ENCODE measurements around the gene ZFP36.
"Not testable (repeated sequence)": the region's sequence is repeated elsewhere in the genome, so short reads cannot be mapped to it uniquely, and the experiment has no call there.

The ZFP36 gene

GRCh38 chr19:39436350-39436716, 29.7 kb downstream of the ZFP36 start:
- peaks cover 26% of the 10 kb centered on the region for H3K36me3 ChIP-seq (ENCODE audit: insufficient read depth, low read length)

DNA sequence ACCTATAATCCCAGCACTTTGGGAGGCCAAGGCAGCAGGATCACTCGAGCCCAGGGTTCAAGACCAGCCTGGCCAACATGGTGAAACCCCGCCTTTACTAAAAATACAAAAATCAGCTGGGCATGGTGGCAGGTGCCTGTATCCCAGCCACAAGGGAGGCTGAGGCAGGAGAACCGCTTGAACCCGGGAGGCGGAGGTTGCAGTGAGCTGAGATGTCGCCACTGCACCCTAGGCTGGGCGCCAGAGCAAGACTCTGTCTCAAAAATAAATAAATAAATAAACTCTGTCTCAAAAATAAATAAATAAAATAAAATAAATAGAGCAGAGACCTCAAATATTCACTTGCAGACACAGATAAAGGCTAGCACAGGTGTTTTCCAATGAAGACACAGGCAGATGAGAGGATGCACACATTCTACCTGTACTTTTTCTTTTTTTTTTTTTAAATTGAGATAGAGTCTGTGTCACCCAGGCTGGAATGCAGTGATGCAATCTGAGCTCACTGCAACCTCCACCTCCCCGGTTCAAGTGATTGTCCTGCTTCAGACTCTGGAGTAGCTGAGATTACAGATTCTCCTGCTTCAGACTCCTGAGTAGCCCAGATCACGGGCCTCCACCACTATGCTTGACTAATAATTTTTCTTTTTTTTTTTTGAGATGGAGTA, 31.8 kb downstream of the ZFP36 start:
- H3K4me3 ChIP-seq (ENCODE audit: low read length), result no peak overlapping the region
- H3K36me3 ChIP-seq (ENCODE audit: insufficient read depth, low read length), result peaks cover 14% of the 10 kb centered on the region
- H3K9me3 ChIP-seq (ENCODE audit: low read length), result no peaks in the 10 kb centered on the region
- peaks cover 18% of the 10 kb centered on the region for H3K4me1 ChIP-seq (ENCODE audit: insufficient read depth, low read length)
- no peak overlapping the region for H2AFZ ChIP-seq (ENCODE audit: low read depth, low read length)
- no peaks in the 10 kb centered on the region for H3K27me3 ChIP-seq (ENCODE audit: insufficient read depth, low read length)

More at GRCh38 chr19:39436350-39436716, 29.7 kb downstream of the ZFP36 start:
- no peaks in the 10 kb centered on the region for H3K9me3 ChIP-seq (ENCODE audit: low read length)
- H3K27me3 ChIP-seq (ENCODE audit: insufficient read depth, low read length), result no peaks in the 10 kb centered on the region
- H2AFZ ChIP-seq (ENCODE audit: low read depth, low read length), result no peak overlapping the region
- H3K4me1 ChIP-seq (ENCODE audit: insufficient read depth, low read length), result peaks cover 18% of the 10 kb centered on the region
- peak overlapping the region; percentile 78 for H3K4me3 ChIP-seq (ENCODE audit: low read length)

DNA sequence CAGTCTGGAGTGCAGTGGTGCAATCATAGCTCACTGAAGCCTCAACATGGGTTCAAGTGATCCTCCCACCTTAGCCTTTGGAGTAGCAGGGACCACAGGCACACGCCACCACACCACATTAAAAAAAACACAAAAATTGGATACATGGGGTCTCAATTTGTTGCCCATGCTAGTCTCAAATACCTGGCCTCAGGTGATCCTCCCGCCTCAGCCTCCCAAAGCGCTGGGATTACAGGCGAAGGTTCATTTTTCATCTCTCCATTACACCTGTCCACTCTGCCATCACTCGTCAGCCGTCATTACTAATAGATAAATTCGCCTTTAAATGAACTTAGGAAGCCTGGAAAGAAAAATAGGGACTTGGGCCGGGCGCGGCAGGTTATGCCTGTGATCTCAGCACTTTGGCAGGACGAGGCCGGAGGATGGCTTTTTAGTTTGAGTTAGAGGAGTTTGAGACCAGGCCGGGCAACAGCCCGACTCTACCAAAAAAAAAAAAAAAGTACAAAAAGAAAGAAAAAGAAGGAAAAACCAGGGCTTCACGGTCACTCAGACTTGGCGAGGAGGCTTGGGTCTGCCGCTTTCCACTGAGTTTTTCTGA, 38.0 kb downstream of the ZFP36 start:
- Histone ChIP-seq H3K36me3 (ENCODE audit: insufficient read depth, low read length) (peaks cover 19% of the 10 kb centered on the region), H3K27me3 (ENCODE audit: insufficient read depth, low read length) (no peaks in the 10 kb centered on the region), H3K9me3 (ENCODE audit: low read length) (no peaks in the 10 kb centered on the region), H3K4me1 (ENCODE audit: insufficient read depth, low read length) (peaks cover 19% of the 10 kb centered on the region), H3K4me3 (ENCODE audit: low read length) (peak overlapping the region; percentile 89), H2AFZ (ENCODE audit: low read depth, low read length) (no peak overlapping the region)

GRCh38 chr19:39445196-39446111, 38.8 kb downstream of the ZFP36 start, which contains the start of gene SUPT5H:
Gene SUPT5H, plus strand, starts transcription at chr19:39445582. Its CDS starts 309 bp downstream, at chr19:39445891.
- Histone ChIP-seq H3K27me3 (ENCODE audit: insufficient read depth, low read length) (no peaks in the 10 kb centered on the region), H2AFZ (ENCODE audit: low read depth, low read length) (peak within 1 kb of the TSS; percentile 22), H3K4me3 (ENCODE audit: low read length) (peak within 1 kb of the TSS; percentile 89), H3K4me1 (ENCODE audit: insufficient read depth, low read length) (peaks cover 19% of the 10 kb centered on the region), H3K36me3 (ENCODE audit: insufficient read depth, low read length) (peaks cover 19% of the 10 kb centered on the region), H3K9me3 (ENCODE audit: low read length) (no peaks in the 10 kb centered on the region)

DNA sequence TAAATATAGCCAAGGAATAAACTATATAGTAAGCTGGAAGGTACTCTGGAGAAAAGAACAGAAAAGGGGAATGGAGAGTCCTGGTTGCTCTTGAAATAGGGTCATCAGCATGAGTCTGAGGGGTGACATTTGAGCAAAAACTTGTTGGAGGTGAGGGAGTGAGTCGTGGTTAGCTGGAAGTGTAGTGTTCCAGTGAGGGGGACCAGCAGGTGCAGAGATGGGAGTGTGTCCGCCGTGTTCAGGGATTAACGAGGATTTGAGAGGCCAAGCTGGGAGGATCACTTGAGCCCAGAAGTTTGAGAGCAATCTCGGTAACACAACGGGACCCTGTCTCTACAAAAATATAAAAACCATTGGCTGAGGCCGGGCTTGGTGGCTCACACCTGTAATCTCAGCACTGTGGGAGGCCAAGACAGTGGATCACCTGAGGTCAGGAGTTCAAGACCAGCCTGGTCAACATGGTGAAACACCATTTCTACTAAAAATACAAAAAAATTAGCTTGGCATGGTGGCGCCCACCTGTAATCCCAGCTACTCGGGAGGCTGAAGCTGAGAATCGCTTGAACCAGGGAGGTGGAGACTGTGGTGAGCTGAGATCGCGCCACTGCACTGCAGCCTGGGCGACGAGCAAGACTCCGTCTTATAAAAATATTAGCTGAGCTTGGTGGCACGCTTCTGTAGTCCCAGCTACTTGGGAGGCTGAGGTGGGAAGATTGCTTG, 39.9 kb downstream of the ZFP36 start:
- no peaks in the 10 kb centered on the region for H3K27me3 ChIP-seq (ENCODE audit: insufficient read depth, low read length)
- H3K4me3 ChIP-seq (ENCODE audit: low read length), result peak overlapping the region; percentile 89
- peaks cover 19% of the 10 kb centered on the region for H3K36me3 ChIP-seq (ENCODE audit: insufficient read depth, low read length)
- H3K4me1 ChIP-seq (ENCODE audit: insufficient read depth, low read length), result peaks cover 19% of the 10 kb centered on the region
- H3K9me3 ChIP-seq (ENCODE audit: low read length), result no peaks in the 10 kb centered on the region
- H2AFZ ChIP-seq (ENCODE audit: low read depth, low read length), result no peak overlapping the region

DNA sequence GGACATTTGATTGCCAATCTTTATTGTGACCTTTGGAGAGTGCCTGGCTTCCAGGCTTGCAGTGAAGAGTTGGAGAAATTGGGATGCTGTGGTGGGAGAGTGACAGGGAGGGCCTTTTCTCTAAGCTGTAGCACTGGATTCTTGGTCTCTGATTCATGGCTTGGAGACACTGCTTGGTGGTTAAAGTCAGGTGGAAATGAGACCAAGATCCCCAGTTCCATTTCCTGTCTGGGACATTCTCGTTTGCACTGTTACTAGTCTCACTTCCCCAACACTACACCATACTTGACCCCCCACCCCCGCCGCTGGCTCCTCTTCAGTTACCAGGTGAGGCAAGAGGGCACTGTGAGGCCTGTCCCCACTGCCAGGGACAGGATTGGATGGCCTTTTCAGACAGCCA, 41.6 kb downstream of the ZFP36 start:
- H3K27me3 ChIP-seq (ENCODE audit: insufficient read depth, low read length), result no peaks in the 10 kb centered on the region
- peaks cover 19% of the 10 kb centered on the region for H3K4me1 ChIP-seq (ENCODE audit: insufficient read depth, low read length)
- H3K9me3 ChIP-seq (ENCODE audit: low read length), result no peaks in the 10 kb centered on the region
- H3K36me3 ChIP-seq (ENCODE audit: insufficient read depth, low read length), result peaks cover 27% of the 10 kb centered on the region
- H3K4me3 ChIP-seq (ENCODE audit: low read length), result no peak overlapping the region
- no peak overlapping the region for H2AFZ ChIP-seq (ENCODE audit: low read depth, low read length)

GRCh38 chr19:39449116-39449797, 42.6 kb downstream of the ZFP36 start:
- Histone ChIP-seq H3K9me3 (ENCODE audit: low read length) (no peaks in the 10 kb centered on the region), H3K27me3 (ENCODE audit: insufficient read depth, low read length) (no peaks in the 10 kb centered on the region), H3K4me3 (ENCODE audit: low read length) (no peak overlapping the region), H3K36me3 (ENCODE audit: insufficient read depth, low read length) (peaks cover 32% of the 10 kb centered on the region), H3K4me1 (ENCODE audit: insufficient read depth, low read length) (peaks cover 19% of the 10 kb centered on the region), H2AFZ (ENCODE audit: low read depth, low read length) (no peak overlapping the region)

GRCh38 chr19:39451257-39451656, 44.6 kb downstream of the ZFP36 start:
- H3K27me3 ChIP-seq (ENCODE audit: insufficient read depth, low read length); H2AFZ ChIP-seq (ENCODE audit: low read depth, low read length); H3K4me1 ChIP-seq (ENCODE audit: insufficient read depth, low read length); H3K4me3 ChIP-seq (ENCODE audit: low read length); H3K9me3 ChIP-seq (ENCODE audit: low read length): not testable (repeated sequence)
- peaks cover 35% of the 10 kb centered on the region for H3K36me3 ChIP-seq (ENCODE audit: insufficient read depth, low read length)

All from neuron (in vitro differentiated cells).